Effector CD8-positive, alpha-beta T cell (primary cell): Measurements from ENCODE around the gene AMER2.
"Not testable (repeated sequence)": the region's sequence is repeated elsewhere in the genome, so short reads cannot be mapped to it uniquely, and the experiment has no call there.

ENCODE experiments used
- DNase-seq: peaks from one replicate; lab custom pipeline; 2025; lab: John Stamatoyannopoulos, UW

Gene AMER2

GRCh38 chr13:25181597-25181996 lies 9.5 kb upstream of the AMER2 start:
- DNase-seq = no peak

GRCh38 chr13:25180775-25181537 lies 8.9 kb upstream of the AMER2 start:
- DNase-seq = no peak

GRCh38 chr13:25179832-25180774 lies 8.0 kb upstream of the AMER2 start:
- no peak for DNase-seq

GRCh38 chr13:25179011-25179410 lies 6.9 kb upstream of the AMER2 start:
- DNase-seq = no peak

GRCh38 chr13:25178070-25178469 lies 6.0 kb upstream of the AMER2 start:
- DNase-seq = no peak

GRCh38 chr13:25177636-25178035 lies 5.5 kb upstream of the AMER2 start:
- no peak for DNase-seq

GRCh38 chr13:25177012-25177411 lies 4.9 kb upstream of the AMER2 start:
- DNase-seq = no peak

GRCh38 chr13:25175431-25175830 lies 3.3 kb upstream of the AMER2 start:
- DNase-seq = no peak

GRCh38 chr13:25175026-25175425 lies 2.9 kb upstream of the AMER2 start:
- no peak for DNase-seq

- no peak for DNase-seq
Measured at GRCh38 chr13:25174304-25174703, 2.2 kb upstream of the AMER2 start.

- DNase-seq = no peak
Measured at GRCh38 chr13:25172303-25172630, 179 bp upstream of the AMER2 start.

GRCh38 chr13:25171170-25171516 lies 945 bp downstream of the AMER2 start:
- DNase-seq = no peak

- DNase-seq = no peak
Measured at GRCh38 chr13:25170554-25171111, 1.5 kb downstream of the AMER2 start.

GRCh38 chr13:25169951-25170553 lies 2.0 kb downstream of the AMER2 start:
- no peak for DNase-seq

GRCh38 chr13:25169356-25169755 lies 2.7 kb downstream of the AMER2 start:
- no peak for DNase-seq

- no peak for DNase-seq
Measured at GRCh38 chr13:25168790-25169189, 3.3 kb downstream of the AMER2 start.

GRCh38 chr13:25167382-25168174 lies 4.5 kb downstream of the AMER2 start:
- no peak for DNase-seq

- DNase-seq = no peak
Measured at GRCh38 chr13:25166306-25166705, 5.8 kb downstream of the AMER2 start.

- no peak for DNase-seq
Measured at GRCh38 chr13:25165663-25166062, 6.4 kb downstream of the AMER2 start.

GRCh38 chr13:25165163-25165562 lies 6.9 kb downstream of the AMER2 start:
- not testable (repeated sequence) for DNase-seq

- no peak for DNase-seq
Measured at GRCh38 chr13:25157681-25158080, 14.4 kb downstream of the AMER2 start.

GRCh38 chr13:25153736-25154135 lies 18.4 kb downstream of the AMER2 start:
- no peak for DNase-seq
